GM12878 (cell line): ENCODE results near the gene PHF21B.

ENCODE experiments used
- CTCF ChIP-seq, 3 experiments: IDR thresholded peaks in 2 of 3; conservative IDR thresholded peaks in 1 of 3; 2 replicates each; pipeline ENCODE4 v1.5.1; 2011; ENCODE audit warnings: low read depth in 3 of 3, low read length in 3 of 3, mild to moderate bottlenecking in 3 of 3, control low read depth in 2 of 3, moderate library complexity in 2 of 3, inconsistent platforms in 1 of 3, mixed read lengths in 1 of 3; ENCODE audit not compliant: control insufficient read depth in 2 of 3, insufficient read depth in 1 of 3; ENCODE audit errors: extremely low read depth in 1 of 3
- HDAC6 ChIP-seq: fragments of 200-600 bp; sonication (generic); IDR thresholded peaks from one replicate; pipeline ENCODE4 v1.8.0; 2017; ENCODE audit warnings: antibody characterized with exemption; ENCODE audit not compliant: unreplicated experiment
- PKNOX1 ChIP-seq: fragments of 450-650 bp; IDR thresholded peaks from 2 replicates; pipeline ENCODE4 v1.6.1; 2016; ENCODE audit warnings: mild to moderate bottlenecking

DNA sequence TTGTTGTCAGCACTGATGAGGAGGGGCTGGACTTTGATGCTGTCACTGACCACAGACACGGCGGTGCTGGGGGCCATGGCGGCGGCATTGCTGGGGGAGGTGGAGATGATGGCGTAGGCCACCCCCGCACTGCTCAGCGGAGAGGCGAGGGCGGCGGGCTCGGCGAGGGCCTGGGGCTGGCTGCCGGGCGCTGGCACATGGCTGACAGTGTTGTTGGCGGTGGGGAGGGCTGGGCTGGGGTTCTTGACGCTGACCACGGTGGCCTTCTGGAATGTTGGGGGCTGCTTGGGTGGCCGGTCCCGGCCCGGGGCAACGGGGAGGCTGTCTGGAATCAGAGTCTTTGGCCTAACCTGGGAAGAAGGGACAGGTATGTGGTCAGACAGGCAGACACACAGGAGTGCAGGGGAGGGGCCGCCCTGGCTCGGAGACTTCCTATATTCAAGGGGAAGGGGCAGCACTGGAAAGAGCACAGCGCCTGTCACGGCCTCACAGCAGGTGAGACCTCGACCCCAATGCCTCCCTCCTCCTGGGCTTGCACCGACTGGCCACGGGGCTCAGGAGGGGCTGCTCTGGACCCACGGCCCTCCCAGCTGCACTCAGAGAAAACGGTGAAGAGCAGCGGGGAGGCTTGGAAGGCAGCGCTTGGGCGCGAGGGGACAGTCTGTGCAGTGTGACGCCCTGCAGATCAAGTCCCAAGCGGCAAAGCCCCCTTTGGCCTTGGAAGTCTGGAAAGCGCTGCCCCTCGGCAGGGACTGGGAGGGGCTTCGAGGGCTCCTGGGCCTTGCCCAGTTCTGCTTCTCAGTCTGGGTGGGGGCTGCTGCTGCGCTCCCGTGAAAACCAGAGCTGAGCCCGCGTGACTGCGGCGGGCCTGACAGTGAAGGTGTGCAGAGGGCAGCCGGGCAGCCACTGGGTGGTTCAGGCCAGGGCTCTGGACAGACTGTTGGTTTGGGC is 93.2 kb downstream of the PHF21B start:
- TF ChIP-seq CTCF (IDR thresholded peaks at IDR 0.05 in 2 of 3, conservative IDR thresholded peaks at IDR 0.05 in 1 of 3; ENCODE audit: control insufficient read depth in 2 of 3, extremely low read depth in 1 of 3, insufficient read depth in 1 of 3, low read depth in 3 of 3, low read length in 3 of 3) (no peak), PKNOX1 (no peak), HDAC6 (no peak)
